Activated T-helper 17 cell treated with anti-CD3 and anti-CD28 coated beads, Interleukin-2, amount 50 U/mL, for 72 hours (primary cell): ENCODE results near the gene FAU. TPM values are rescaled to one million over a fixed set of nuclear protein-coding genes. Genes with fewer than 3 reads are reported as not detected.
"Not testable (repeated sequence)": the region's sequence is repeated elsewhere in the genome, so short reads cannot be mapped to it uniquely, and the experiment has no call there.

ENCODE experiments used
- ATAC-seq: fragments of 150-1000 bp; cut with Tn5 transposase; replicated peaks from 2 replicates; pipeline ENCODE4 v1.10.0; 2021; ENCODE audit warnings: mild to moderate bottlenecking, moderate library complexity
- H3K27ac Mint-ChIP-seq: one replicate; pipeline ENCODE4 v1.8.0; 2022; ENCODE audit warnings: mixed read lengths
- H3K27me3 Mint-ChIP-seq: one replicate; pipeline ENCODE4 v1.8.0; 2022; ENCODE audit warnings: mixed read lengths
- H3K36me3 Mint-ChIP-seq: one replicate; pipeline ENCODE4 v1.8.0; 2022; ENCODE audit warnings: low read depth, mild to moderate bottlenecking, mixed read lengths
- H3K4me1 Mint-ChIP-seq: one replicate; pipeline ENCODE4 v1.8.0; 2022; ENCODE audit warnings: mixed read lengths
- H3K4me3 Mint-ChIP-seq: one replicate; pipeline ENCODE4 v1.8.0; 2022; ENCODE audit warnings: mild to moderate bottlenecking, mixed read lengths
- H3K9me3 Mint-ChIP-seq: one replicate; pipeline ENCODE4 v1.8.0; 2022; ENCODE audit warnings: mixed read lengths
- total RNA-seq, 2 donors: library from RNA; stranded (reverse); gene quantifications; one replicate each; pipeline ENCODE4 v1.2.3, GENCODE V29; 2022

Gene FAU
- total RNA-seq, 2 donors from 2014 or later, result 929 to 948 TPM

- Mint-ChIP-seq H3K36me3 (peaks cover 62% of the 10 kb centered on the region), H3K4me3 (peak overlapping the region; percentile 99), H3K4me1 (peaks cover 23% of the 10 kb centered on the region), H3K27ac (peak overlapping the region; percentile 58)
- H3K9me3 Mint-ChIP-seq, H3K27me3 Mint-ChIP-seq, ATAC-seq: not testable (repeated sequence)
Measured at GRCh38 chr11:65118891-65119669, 2.9 kb downstream of the FAU start.

- Mint-ChIP-seq H3K27me3 (no peaks in the 10 kb centered on the region), H3K36me3 (peaks cover 59% of the 10 kb centered on the region)
Measured at GRCh38 chr11:65118097-65118837, 3.7 kb downstream of the FAU start.

GRCh38 chr11:65117206-65118096, 4.5 kb downstream of the FAU start, which contains the start of gene ZNHIT2:
Gene ZNHIT2, minus strand, starts transcription at chr11:65117701. Its CDS starts 48 bp downstream, at chr11:65117653.
- H3K4me1 Mint-ChIP-seq, result peaks cover 28% of the 10 kb centered on the region
- H3K9me3 Mint-ChIP-seq, result no peaks in the 10 kb centered on the region
- ATAC-seq, result peak; percentile 72
- peak within 1 kb of the TSS; percentile 88 for H3K27ac Mint-ChIP-seq
- H3K36me3 Mint-ChIP-seq, result peaks cover 59% of the 10 kb centered on the region
- H3K4me3 Mint-ChIP-seq, result peak within 1 kb of the TSS; percentile 80
- no peaks in the 10 kb centered on the region for H3K27me3 Mint-ChIP-seq

More at GRCh38 chr11:65118097-65118837, 3.7 kb downstream of the FAU start:
- no peaks in the 10 kb centered on the region for H3K9me3 Mint-ChIP-seq
- H3K27ac Mint-ChIP-seq, result peak overlapping the region; percentile 88
- H3K4me3 Mint-ChIP-seq, result peak overlapping the region; percentile 80
- ATAC-seq, result no peak
- peaks cover 27% of the 10 kb centered on the region for H3K4me1 Mint-ChIP-seq

GRCh38 chr11:65116370-65117205, 5.3 kb downstream of the FAU start:
- H3K9me3 Mint-ChIP-seq, result no peaks in the 10 kb centered on the region
- peak overlapping the region; percentile 72 for H3K27ac Mint-ChIP-seq
- H3K36me3 Mint-ChIP-seq, result peaks cover 50% of the 10 kb centered on the region
- peak; percentile 22 for ATAC-seq
- H3K4me3 Mint-ChIP-seq, result peak overlapping the region; percentile 80
- peaks cover 23% of the 10 kb centered on the region for H3K4me1 Mint-ChIP-seq
- H3K27me3 Mint-ChIP-seq, result no peaks in the 10 kb centered on the region

GRCh38 chr11:65115361-65116082, 6.4 kb downstream of the FAU start:
- Mint-ChIP-seq H3K27ac (peak overlapping the region; percentile 25), H3K36me3 (peaks cover 39% of the 10 kb centered on the region), H3K9me3 (no peaks in the 10 kb centered on the region), H3K27me3 (no peaks in the 10 kb centered on the region), H3K4me1 (peaks cover 17% of the 10 kb centered on the region), H3K4me3 (peak overlapping the region; percentile 80)
- ATAC-seq, result no peak

GRCh38 chr11:65114538-65115171, 7.3 kb downstream of the FAU start:
- peaks cover 35% of the 10 kb centered on the region for H3K36me3 Mint-ChIP-seq
- H3K4me1 Mint-ChIP-seq, result peaks cover 13% of the 10 kb centered on the region
- H3K9me3 Mint-ChIP-seq, result no peaks in the 10 kb centered on the region
- no peaks in the 10 kb centered on the region for H3K27me3 Mint-ChIP-seq
- peak overlapping the region; percentile 95 for H3K4me3 Mint-ChIP-seq
- peak overlapping the region; percentile 86 for H3K27ac Mint-ChIP-seq
- no peak for ATAC-seq

GRCh38 chr11:65113839-65114238, 8.1 kb downstream of the FAU start:
- H3K27ac Mint-ChIP-seq, result peak overlapping the region; percentile 86
- H3K27me3 Mint-ChIP-seq, result no peaks in the 10 kb centered on the region
- peaks cover 13% of the 10 kb centered on the region for H3K4me1 Mint-ChIP-seq
- ATAC-seq, result no peak
- no peaks in the 10 kb centered on the region for H3K9me3 Mint-ChIP-seq
- peak overlapping the region; percentile 95 for H3K4me3 Mint-ChIP-seq
- peaks cover 27% of the 10 kb centered on the region for H3K36me3 Mint-ChIP-seq

GRCh38 chr11:65113361-65113756, 8.6 kb downstream of the FAU start:
- H3K4me1 Mint-ChIP-seq, result peaks cover 10% of the 10 kb centered on the region
- no peaks in the 10 kb centered on the region for H3K27me3 Mint-ChIP-seq
- no peak for ATAC-seq
- no peaks in the 10 kb centered on the region for H3K9me3 Mint-ChIP-seq
- H3K27ac Mint-ChIP-seq, result peak overlapping the region; percentile 86
- peaks cover 22% of the 10 kb centered on the region for H3K36me3 Mint-ChIP-seq
- H3K4me3 Mint-ChIP-seq, result peak overlapping the region; percentile 95

- peak; percentile 55 for ATAC-seq
- H3K27ac Mint-ChIP-seq, result peak overlapping the region; percentile 86
- H3K36me3 Mint-ChIP-seq, result peaks cover 16% of the 10 kb centered on the region
- peaks cover 6% of the 10 kb centered on the region for H3K4me1 Mint-ChIP-seq
- H3K27me3 Mint-ChIP-seq, result no peaks in the 10 kb centered on the region
- H3K4me3 Mint-ChIP-seq, result peak overlapping the region; percentile 95
- no peaks in the 10 kb centered on the region for H3K9me3 Mint-ChIP-seq
Measured at GRCh38 chr11:65112546-65113360, 9.2 kb downstream of the FAU start.

- ATAC-seq, result peak; percentile 89
- Mint-ChIP-seq H3K9me3 (no peaks in the 10 kb centered on the region), H3K36me3 (peaks cover 11% of the 10 kb centered on the region), H3K27ac (peak within 1 kb of the TSS; percentile 94), H3K4me3 (peak within 1 kb of the TSS; percentile 95), H3K27me3 (no peaks in the 10 kb centered on the region), H3K4me1 (peaks cover 4% of the 10 kb centered on the region)
Measured at GRCh38 chr11:65111744-65112545, 10.0 kb downstream of the FAU start, which contains the start of gene TM7SF2. Gene TM7SF2, plus strand, starts transcription at chr11:65111872. Its CDS starts 144 bp downstream, at chr11:65112016.

GRCh38 chr11:65111159-65111743, 10.7 kb downstream of the FAU start:
- no peak for ATAC-seq
- no peaks in the 10 kb centered on the region for H3K9me3 Mint-ChIP-seq
- peaks cover 10% of the 10 kb centered on the region for H3K36me3 Mint-ChIP-seq
- H3K4me1 Mint-ChIP-seq, result peaks cover 5% of the 10 kb centered on the region
- H3K27me3 Mint-ChIP-seq, result no peaks in the 10 kb centered on the region
- H3K4me3 Mint-ChIP-seq, result peak overlapping the region; percentile 95
- peak overlapping the region; percentile 94 for H3K27ac Mint-ChIP-seq
